ENCODE results near the gene CAMSAP2. TPM values are rescaled to one million over a fixed set of nuclear protein-coding genes. Genes with fewer than 3 reads are reported as not detected.

CAMSAP2 gene
- total RNA-seq, 1 donor from 2014 or later, result 117 TPM

Other genes with a start within 250 kb of the CAMSAP2 start
- 2.4 TPM for gene KIF14, start 118.1 kb upstream of the CAMSAP2 start, total RNA-seq
- gene DDX59, start 69.0 kb upstream of the CAMSAP2 start, total RNA-seq, result 20.4 TPM
- not detected for gene GPR25, start 134.1 kb downstream of the CAMSAP2 start, total RNA-seq
- gene INAVA, start 156.0 kb downstream of the CAMSAP2 start, total RNA-seq, result 0.82 TPM

Data from frontal cortex (tissue), 1 donor.